Muscle layer of duodenum (tissue), 2 donors: ENCODE data around the gene ST8SIA4.
"Not testable (repeated sequence)": the region's sequence is repeated elsewhere in the genome, so short reads cannot be mapped to it uniquely, and the experiment has no call there.

Experiments
- H3K27ac ChIP-seq: one replicate; pipeline ENCODE4 v1.7.0; 2013; ENCODE audit warnings: mild to moderate bottlenecking, low read length
- H3K27me3 ChIP-seq: one replicate; pipeline ENCODE4 v1.7.0; 2013; ENCODE audit warnings: low read depth, mild to moderate bottlenecking, control low read depth, low read length
- H3K36me3 ChIP-seq, 2 donors: one replicate each; pipeline ENCODE4 v1.7.0; 2013; ENCODE audit warnings: low read length in 2 of 2, control low read depth in 1 of 2, mild to moderate bottlenecking in 1 of 2; ENCODE audit not compliant: insufficient read depth in 2 of 2, control insufficient read depth in 1 of 2
- H3K4me1 ChIP-seq, 2 donors: one replicate each; pipeline ENCODE4 v1.7.0; 2013; ENCODE audit warnings: low read length in 2 of 2, mild to moderate bottlenecking in 2 of 2, control low read depth in 1 of 2, moderate library complexity in 1 of 2; ENCODE audit not compliant: insufficient read depth in 2 of 2, control insufficient read depth in 1 of 2
- H3K4me3 ChIP-seq, 2 donors: one replicate each; pipeline ENCODE4 v1.7.0; 2013; ENCODE audit warnings: low read length in 2 of 2, low read depth in 1 of 2, mild to moderate bottlenecking in 1 of 2
- H3K9me3 ChIP-seq, 2 donors: one replicate each; pipeline ENCODE4 v1.7.0; 2013; ENCODE audit warnings: low read length in 2 of 2, control low read depth in 1 of 2, mild to moderate bottlenecking in 1 of 2; ENCODE audit not compliant: control insufficient read depth in 1 of 2
- donor health status: healthy.

The ST8SIA4 gene

DNA sequence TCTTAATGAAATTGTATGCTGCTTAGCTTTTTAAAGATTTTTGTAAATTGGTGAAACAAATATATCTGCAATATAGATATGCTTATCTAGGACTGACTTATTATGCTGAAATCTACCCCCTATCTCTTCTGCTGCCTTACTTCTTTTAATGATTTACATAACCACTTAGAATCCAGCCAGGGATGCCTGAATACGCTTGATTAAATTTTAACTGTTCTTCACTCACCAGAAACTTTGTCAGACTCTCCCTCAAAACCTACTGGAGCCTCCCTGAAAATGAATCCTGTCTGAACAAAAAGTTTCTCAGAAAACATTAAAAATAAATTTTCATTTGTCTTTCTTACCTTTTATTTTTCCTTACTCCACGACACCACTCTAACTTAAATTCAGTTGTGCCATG, 111.7 kb downstream of the ST8SIA4 start:
- Histone ChIP-seq H3K4me3 (no peak overlapping the region), H3K36me3 (no peaks in the 10 kb centered on the region), H3K27ac (no peak overlapping the region), H3K9me3 (peaks cover 0 to 6% of the 10 kb centered on the region in 2 donors), H3K27me3 (no peaks in the 10 kb centered on the region), H3K4me1 (no peaks in the 10 kb centered on the region)

DNA sequence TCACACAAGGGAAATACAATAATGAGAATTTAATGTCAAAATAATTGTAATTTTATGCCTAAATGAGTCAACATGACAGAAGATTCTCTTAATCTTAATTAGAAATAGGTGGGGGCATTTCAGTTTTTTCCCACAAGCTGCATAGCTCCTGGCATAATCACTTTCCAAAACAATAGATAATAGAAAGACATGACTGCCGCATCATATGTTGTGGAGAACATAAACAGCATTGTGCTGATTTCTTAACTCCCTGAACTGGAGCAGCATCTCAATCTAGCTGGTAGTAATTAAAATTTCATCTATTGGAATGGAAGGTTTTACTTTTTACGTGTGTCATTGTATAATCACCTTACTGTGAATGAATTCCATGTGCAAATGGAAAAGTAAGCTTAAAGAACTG, 112.1 kb downstream of the ST8SIA4 start:
- Histone ChIP-seq H3K4me1 (no peaks in the 10 kb centered on the region), H3K27ac (no peak overlapping the region), H3K4me3 (no peak overlapping the region), H3K27me3 (no peaks in the 10 kb centered on the region), H3K36me3 (no peaks in the 10 kb centered on the region), H3K9me3 (peaks cover 0 to 6% of the 10 kb centered on the region in 2 donors)

DNA sequence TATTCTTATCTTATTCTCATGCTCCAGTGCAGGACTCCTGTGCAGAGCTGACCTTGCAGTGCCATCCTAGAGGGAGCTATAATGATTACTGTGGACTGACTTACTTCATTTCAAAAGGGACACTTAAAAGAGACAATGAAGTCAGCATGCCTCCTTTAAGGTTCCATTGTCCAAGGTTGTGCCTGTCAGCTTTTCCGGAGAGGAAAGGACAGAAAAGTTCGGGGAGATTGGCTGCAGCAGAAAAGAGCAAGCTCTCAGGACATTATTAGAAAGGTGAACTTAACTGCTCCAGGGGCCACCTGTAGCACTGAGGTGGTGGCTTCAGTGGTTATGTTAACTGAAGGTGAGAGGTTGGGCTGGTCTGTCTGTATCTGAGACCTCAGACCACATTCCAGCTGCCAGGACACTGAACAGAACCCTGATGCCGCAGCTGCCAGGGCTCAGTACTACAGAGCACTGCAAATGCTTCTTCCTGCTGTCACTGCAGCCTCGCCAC, 112.9 kb downstream of the ST8SIA4 start:
- Histone ChIP-seq H3K36me3 (no peaks in the 10 kb centered on the region), H3K4me3 (no peak overlapping the region), H3K27me3 (no peaks in the 10 kb centered on the region), H3K4me1 (no peaks in the 10 kb centered on the region), H3K27ac (no peak overlapping the region), H3K9me3 (peaks cover 0 to 6% of the 10 kb centered on the region in 2 donors)

DNA sequence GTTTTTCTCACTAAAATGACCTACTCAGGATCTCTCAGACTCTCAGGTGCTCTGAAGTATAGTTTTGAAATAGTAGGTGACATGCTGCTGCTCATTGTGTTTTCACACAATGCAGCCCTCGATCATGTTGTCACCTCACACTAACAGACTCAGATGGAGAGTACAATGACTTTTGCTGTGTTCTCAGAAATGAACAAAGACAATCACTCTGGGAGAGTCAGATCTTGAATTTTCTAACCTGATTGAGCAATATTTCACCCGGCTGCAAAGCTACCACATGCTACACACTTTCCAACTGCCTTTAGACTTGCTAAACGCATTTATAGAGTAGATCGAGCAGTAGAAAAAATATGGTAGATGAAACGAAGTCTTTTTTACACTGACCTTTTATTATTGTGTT, 113.4 kb downstream of the ST8SIA4 start:
- Histone ChIP-seq H3K27ac (no peak overlapping the region), H3K27me3 (no peaks in the 10 kb centered on the region), H3K4me3 (no peak overlapping the region), H3K9me3 (peaks cover 0 to 6% of the 10 kb centered on the region in 2 donors), H3K36me3 (no peaks in the 10 kb centered on the region), H3K4me1 (no peaks in the 10 kb centered on the region)

DNA sequence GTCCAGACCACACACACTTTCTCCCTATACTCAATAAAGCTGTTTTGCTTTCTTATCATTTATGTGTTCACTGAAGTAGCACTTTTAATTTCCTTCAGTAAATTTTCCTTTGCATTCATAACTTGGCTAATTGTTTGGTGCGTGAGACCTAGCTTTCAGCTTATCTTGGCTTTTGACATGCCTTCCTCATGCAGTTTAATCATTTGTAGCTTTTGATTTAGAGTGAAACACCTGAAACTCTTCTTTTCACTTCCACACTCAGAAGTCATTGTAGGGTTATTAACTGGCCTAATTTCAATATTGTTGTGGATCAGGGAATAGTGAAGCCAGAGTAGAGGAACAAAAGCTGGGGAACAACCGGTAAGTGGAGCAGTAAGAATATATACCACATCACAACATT, 114.7 kb downstream of the ST8SIA4 start:
- H3K27me3 ChIP-seq = no peaks in the 10 kb centered on the region
- no peaks in the 10 kb centered on the region for H3K36me3 ChIP-seq
- H3K4me1 ChIP-seq = no peaks in the 10 kb centered on the region
- no peak overlapping the region for H3K4me3 ChIP-seq
- H3K27ac ChIP-seq = no peak overlapping the region
- H3K9me3 ChIP-seq = no peaks in the 10 kb centered on the region

DNA sequence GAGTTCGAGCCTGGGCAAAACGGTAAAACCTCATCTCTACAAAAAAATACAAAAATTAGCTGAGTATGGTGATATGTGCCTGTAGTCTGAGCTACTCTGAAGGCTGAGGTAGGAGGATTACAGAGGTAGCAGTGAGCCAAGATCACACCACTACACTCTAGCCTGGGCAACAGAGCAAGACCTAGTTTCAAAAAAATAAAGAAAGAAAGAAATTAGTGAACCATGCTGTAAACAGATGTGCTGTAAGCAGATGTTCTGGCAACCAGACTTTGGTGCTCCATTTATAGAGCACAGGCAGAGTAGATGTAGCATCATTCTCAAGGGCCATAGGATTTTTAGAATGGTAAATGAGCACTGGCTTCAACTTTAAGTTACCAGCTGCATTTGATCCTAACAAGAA, 115.4 kb downstream of the ST8SIA4 start:
- Histone ChIP-seq H3K4me3 (no peak overlapping the region), H3K27ac (no peak overlapping the region), H3K9me3 (no peaks in the 10 kb centered on the region), H3K27me3 (no peaks in the 10 kb centered on the region), H3K4me1 (no peaks in the 10 kb centered on the region), H3K36me3 (no peaks in the 10 kb centered on the region)

DNA sequence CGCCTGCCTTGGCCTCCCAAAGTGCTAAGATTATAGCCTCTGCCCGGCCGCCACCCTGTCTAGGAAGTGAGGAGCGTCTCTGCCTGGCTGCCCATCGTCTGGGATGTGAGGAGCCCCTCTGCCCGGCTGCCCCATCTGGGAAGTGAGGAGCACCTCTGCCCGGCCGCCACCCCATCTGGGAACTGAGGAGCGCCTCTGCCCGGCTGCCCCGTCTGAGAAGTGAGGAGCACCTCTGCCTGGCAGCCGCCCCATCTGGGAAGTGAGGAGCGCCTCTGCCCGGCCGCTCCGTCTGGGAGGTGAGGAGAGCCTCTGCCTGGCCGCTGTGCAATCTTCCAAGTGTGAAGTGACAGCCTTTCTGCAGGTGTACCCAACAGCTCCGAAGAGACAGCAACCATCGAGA, 117.5 kb downstream of the ST8SIA4 start:
- H3K36me3 ChIP-seq, H3K4me3 ChIP-seq, H3K27ac ChIP-seq, H3K9me3 ChIP-seq, H3K4me1 ChIP-seq, H3K27me3 ChIP-seq: not testable (repeated sequence)

DNA sequence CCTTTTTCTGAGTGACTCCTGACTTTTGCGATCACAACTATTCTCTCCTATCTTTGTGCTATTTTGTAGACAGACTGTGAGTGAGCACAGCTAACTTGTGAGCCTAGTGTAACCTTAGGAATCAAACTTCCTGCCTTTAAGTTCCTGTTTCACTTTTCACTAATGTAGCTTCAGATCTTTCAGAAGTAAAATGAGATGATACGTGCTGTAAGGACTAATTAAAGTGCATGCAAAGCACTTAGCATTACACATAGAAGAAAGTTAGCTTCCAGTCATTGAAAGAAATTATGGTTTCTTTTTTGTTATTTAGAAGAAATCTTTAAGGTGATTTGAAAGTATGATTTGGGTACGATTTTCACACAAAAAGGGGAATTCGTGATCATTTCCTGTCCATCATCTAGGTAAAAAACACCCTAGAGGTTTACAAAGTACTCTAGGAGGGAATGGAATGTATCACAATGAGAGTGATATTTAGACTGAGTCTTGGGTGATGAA, 122.7 kb downstream of the ST8SIA4 start:
- H3K27me3 ChIP-seq = no peaks in the 10 kb centered on the region
- H3K36me3 ChIP-seq = no peaks in the 10 kb centered on the region
- H3K4me1 ChIP-seq = no peaks in the 10 kb centered on the region
- no peak overlapping the region for H3K4me3 ChIP-seq
- no peaks in the 10 kb centered on the region for H3K9me3 ChIP-seq
- peak overlapping the region; percentile 70 for H3K27ac ChIP-seq

DNA sequence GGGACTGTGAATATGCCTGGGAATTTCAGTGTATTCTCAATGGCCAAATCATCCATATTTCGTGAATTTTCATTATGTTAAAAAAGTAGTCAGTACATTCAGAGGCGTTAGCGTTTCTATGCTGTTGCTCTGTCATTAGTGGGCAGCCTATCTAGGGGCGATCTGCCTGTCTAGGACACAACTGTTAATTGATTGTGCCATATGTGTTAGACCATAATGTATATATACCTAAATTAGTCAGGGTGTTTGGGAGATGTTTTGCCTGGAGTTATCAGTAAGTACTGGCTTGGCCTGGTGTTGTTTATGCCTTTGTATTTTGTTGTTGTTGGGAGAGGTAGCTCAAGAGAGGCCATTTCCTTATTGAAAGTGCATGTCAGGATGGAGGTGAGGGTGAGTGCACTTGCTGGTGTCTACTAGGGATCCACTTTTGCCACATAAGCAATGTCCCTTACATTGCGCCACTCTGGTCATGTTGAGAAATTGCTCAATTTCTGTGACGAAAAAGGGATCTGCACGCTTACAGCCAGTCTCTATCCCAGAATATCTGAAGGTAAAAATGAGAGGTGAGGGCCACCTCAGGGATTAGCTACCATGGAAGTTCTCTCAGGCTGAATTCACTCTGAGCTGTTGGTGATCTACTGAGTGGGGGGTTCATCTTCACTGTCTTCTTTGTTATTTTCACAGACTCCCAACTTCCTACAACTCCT, 123.3 kb downstream of the ST8SIA4 start:
- Histone ChIP-seq H3K36me3 (no peaks in the 10 kb centered on the region), H3K9me3 (no peaks in the 10 kb centered on the region), H3K27ac (peak overlapping the region; percentile 70), H3K27me3 (no peaks in the 10 kb centered on the region), H3K4me1 (no peaks in the 10 kb centered on the region), H3K4me3 (no peak overlapping the region)

DNA sequence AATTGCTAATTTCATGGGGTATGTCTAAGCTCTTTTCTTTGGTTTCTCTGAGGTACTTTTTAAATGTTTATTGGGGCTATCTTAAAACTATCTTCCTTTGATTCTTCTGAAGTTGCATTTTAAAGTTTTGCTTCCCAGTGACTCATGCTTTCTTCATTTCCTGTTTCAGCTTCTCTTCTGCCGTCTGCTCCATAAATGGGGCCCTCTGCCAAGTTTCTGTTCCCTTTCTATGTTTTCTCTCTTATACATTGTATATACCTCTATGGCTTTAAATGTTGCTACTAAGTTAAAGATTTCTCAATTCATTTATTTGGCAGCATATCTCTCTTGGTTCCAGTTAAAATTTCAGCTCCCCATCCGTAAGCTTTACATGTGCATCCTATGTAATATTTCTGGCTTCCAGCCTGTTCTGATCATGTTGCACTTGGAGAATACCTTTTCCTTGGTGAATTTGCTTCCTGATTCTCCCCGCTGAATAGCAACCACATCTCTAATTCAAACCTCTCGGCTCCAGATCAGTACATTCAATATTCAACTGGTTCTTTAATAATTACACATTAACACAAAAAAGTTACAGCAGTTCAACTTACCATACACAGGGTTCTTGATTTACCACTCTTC, 125.3 kb downstream of the ST8SIA4 start:
- peak overlapping the region; percentile 0 for H3K27ac ChIP-seq
- no peaks in the 10 kb centered on the region for H3K27me3 ChIP-seq
- H3K4me3 ChIP-seq = no peak overlapping the region
- no peaks in the 10 kb centered on the region for H3K36me3 ChIP-seq
- H3K4me1 ChIP-seq = no peaks in the 10 kb centered on the region
- no peaks in the 10 kb centered on the region for H3K9me3 ChIP-seq

DNA sequence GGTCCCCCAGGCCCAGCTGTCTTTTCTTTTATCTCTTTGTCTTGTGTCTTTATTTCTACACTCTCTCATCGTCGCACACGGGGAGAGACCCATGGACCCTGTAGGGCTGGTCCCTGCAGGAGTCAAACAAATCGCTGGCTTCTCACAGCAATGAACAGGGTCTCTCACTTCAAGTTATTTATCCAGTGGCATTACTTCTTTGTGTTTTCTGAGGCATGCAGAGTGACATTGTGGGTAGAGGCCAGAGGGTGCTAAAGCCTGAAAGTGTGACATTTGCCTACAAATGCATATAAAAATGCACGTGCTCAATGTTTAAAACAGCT, 127.6 kb downstream of the ST8SIA4 start:
- H3K27ac ChIP-seq = no peak overlapping the region
- H3K9me3 ChIP-seq = no peaks in the 10 kb centered on the region
- no peaks in the 10 kb centered on the region for H3K36me3 ChIP-seq
- no peak overlapping the region for H3K4me3 ChIP-seq
- H3K27me3 ChIP-seq = no peaks in the 10 kb centered on the region
- no peaks in the 10 kb centered on the region for H3K4me1 ChIP-seq

DNA sequence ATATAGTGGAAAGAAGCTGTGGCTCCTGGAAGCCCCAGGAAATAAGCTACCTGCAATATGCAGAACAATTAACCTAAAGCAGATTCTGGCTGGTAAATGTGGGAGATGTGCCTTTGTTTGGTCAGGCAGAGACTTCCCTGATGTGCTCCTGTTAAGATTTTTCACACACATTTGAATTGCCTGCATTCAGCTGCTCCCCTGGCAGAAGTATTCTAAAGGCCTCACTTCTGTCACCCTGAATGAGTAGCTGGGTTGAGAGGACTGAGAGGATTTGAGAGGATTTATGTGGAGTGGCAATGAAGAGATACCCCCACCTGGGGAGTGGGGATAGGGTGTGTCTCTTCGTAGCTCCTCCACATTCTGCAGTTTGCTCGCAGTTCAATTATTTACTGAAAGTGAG, 130.5 kb downstream of the ST8SIA4 start:
- Histone ChIP-seq H3K27ac (no peak overlapping the region), H3K4me1 (no peaks in the 10 kb centered on the region)

More for the DNA sequence above, 130.5 kb downstream of the ST8SIA4 start:
- Histone ChIP-seq H3K27me3 (no peaks in the 10 kb centered on the region), H3K36me3 (no peaks in the 10 kb centered on the region), H3K9me3 (no peaks in the 10 kb centered on the region), H3K4me3 (no peak overlapping the region)
